IPS DF 6.9 (cell line): Measurements from ENCODE around the gene FEV.

Experiments used
- DNase-seq: peaks from one replicate; pipeline ENCODE4 v3.0.0-alpha.2; 2013; ENCODE audit warnings: low read depth, low spot score
- H3K27ac ChIP-seq: one replicate; pipeline ENCODE4 v1.5.1; 2013; ENCODE audit warnings: low read length, control low read depth
- H3K27me3 ChIP-seq: 2 replicates; pipeline ENCODE4 v1.6.1; 2013; ENCODE audit warnings: mild to moderate bottlenecking, low read length; ENCODE audit not compliant: control insufficient read depth, insufficient read depth
- H3K36me3 ChIP-seq: 2 replicates; pipeline ENCODE4 v1.6.1; 2013; ENCODE audit warnings: low read length; ENCODE audit not compliant: control insufficient read depth, insufficient read depth
- H3K4me1 ChIP-seq: 2 replicates; pipeline ENCODE4 v1.6.1; 2013; ENCODE audit warnings: low read length; ENCODE audit not compliant: control insufficient read depth, insufficient read depth
- H3K4me3 ChIP-seq: 2 replicates; pipeline ENCODE4 v1.5.1; 2013; ENCODE audit warnings: mild to moderate bottlenecking, low read length
- H3K9me3 ChIP-seq: 2 replicates; pipeline ENCODE4 v1.6.1; 2013; ENCODE audit warnings: low read length, inconsistent platforms; ENCODE audit not compliant: control insufficient read depth, insufficient read depth
- WGBS: extraction: QIAGEN DNeasy Blood & Tissue Kit; methylation state at CpG from one replicate; pipeline ENCODE4 v1.1.7; 2013; ENCODE audit warnings: mixed read lengths, missing lambda C conversion rate; ENCODE audit not compliant: insufficient read length, insufficient coverage; 5-methylcytosine and 5-hydroxymethylcytosine counted together

The FEV gene

GRCh38 chr2:218975060-218975777, 9.8 kb downstream of the FEV start:
- H3K27me3 ChIP-seq: peaks cover 12% of the 10 kb centered on the region; the same call in 1 of the 2 replicates

GRCh38 chr2:218970894-218971293, 14.1 kb downstream of the FEV start:
- no peak overlapping the region for H3K27ac ChIP-seq
- H3K36me3 ChIP-seq: no peaks in the 10 kb centered on the region
- no peaks in the 10 kb centered on the region for H3K4me1 ChIP-seq
- H3K27me3 ChIP-seq: no peaks in the 10 kb centered on the region; the same call in 1 of the 2 replicates
- no peak overlapping the region for H3K4me3 ChIP-seq
- no CpG with 5 or more reads among the region's 1 CpG for WGBS
- H3K9me3 ChIP-seq: no peaks in the 10 kb centered on the region
- DNase-seq: no peak

More at GRCh38 chr2:218975060-218975777, 9.8 kb downstream of the FEV start:
- no peak overlapping the region for H3K27ac ChIP-seq
- H3K4me3 ChIP-seq: no peak overlapping the region
- H3K4me1 ChIP-seq: no peaks in the 10 kb centered on the region
- no peaks in the 10 kb centered on the region for H3K36me3 ChIP-seq
- WGBS: no CpG with 5 or more reads among the region's 4 CpGs
- DNase-seq: no peak
- H3K9me3 ChIP-seq: no peaks in the 10 kb centered on the region

GRCh38 chr2:218964041-218964771, 20.8 kb downstream of the FEV start:
- no peaks in the 10 kb centered on the region for H3K9me3 ChIP-seq
- H3K36me3 ChIP-seq: no peaks in the 10 kb centered on the region; the same call in 1 of the 2 replicates
- no CpG with 5 or more reads among the region's 5 CpGs for WGBS
- DNase-seq: no peak
- peaks cover 18% of the 10 kb centered on the region for H3K27me3 ChIP-seq
- H3K27ac ChIP-seq: no peak overlapping the region
- no peak overlapping the region for H3K4me3 ChIP-seq
- H3K4me1 ChIP-seq: peaks cover 11% of the 10 kb centered on the region

GRCh38 chr2:218963601-218964000, 21.4 kb downstream of the FEV start:
- peaks cover 18% of the 10 kb centered on the region for H3K27me3 ChIP-seq
- no peak for DNase-seq
- H3K4me3 ChIP-seq: no peak overlapping the region
- H3K9me3 ChIP-seq: no peaks in the 10 kb centered on the region
- no peaks in the 10 kb centered on the region; the same call in 1 of the 2 replicates for H3K36me3 ChIP-seq
- no peak overlapping the region for H3K27ac ChIP-seq
- H3K4me1 ChIP-seq: peaks cover 11% of the 10 kb centered on the region
- no CpG with 5 or more reads among the region's 5 CpGs for WGBS

- H3K27me3 ChIP-seq: peaks cover 18% of the 10 kb centered on the region
- H3K4me1 ChIP-seq: peaks cover 11% of the 10 kb centered on the region
- no peak overlapping the region for H3K27ac ChIP-seq
- no peaks in the 10 kb centered on the region for H3K9me3 ChIP-seq
- peak; percentile 93 for DNase-seq
- H3K4me3 ChIP-seq: peak overlapping the region; percentile 53; the same call in 1 of the 2 replicates
- WGBS: no CpG with 5 or more reads among the region's 42 CpGs
- no peaks in the 10 kb centered on the region; the same call in 1 of the 2 replicates for H3K36me3 ChIP-seq
Observed at GRCh38 chr2:218962859-218963492, 22.0 kb downstream of the FEV start.

GRCh38 chr2:218961651-218962570, 23.1 kb downstream of the FEV start:
- no peak overlapping the region; the same call in 1 of the 2 replicates for H3K4me3 ChIP-seq
- H3K27me3 ChIP-seq: peaks cover 18% of the 10 kb centered on the region
- no peaks in the 10 kb centered on the region; the same call in 1 of the 2 replicates for H3K36me3 ChIP-seq
- H3K4me1 ChIP-seq: peaks cover 11% of the 10 kb centered on the region
- WGBS: no CpG with 5 or more reads among the region's 34 CpGs
- no peak for DNase-seq
- no peak overlapping the region for H3K27ac ChIP-seq
- no peaks in the 10 kb centered on the region for H3K9me3 ChIP-seq

- no peaks in the 10 kb centered on the region for H3K9me3 ChIP-seq
- no peak overlapping the region for H3K27ac ChIP-seq
- peaks cover 11% of the 10 kb centered on the region for H3K4me1 ChIP-seq
- no peak for DNase-seq
- H3K4me3 ChIP-seq: no peak overlapping the region
- H3K36me3 ChIP-seq: no peaks in the 10 kb centered on the region; the same call in 1 of the 2 replicates
- no CpG with 5 or more reads among the region's 4 CpGs for whole genome bisulfite sequencing
- peaks cover 18% of the 10 kb centered on the region for H3K27me3 ChIP-seq
Observed at GRCh38 chr2:218961229-218961628, 23.8 kb downstream of the FEV start.

- no peaks in the 10 kb centered on the region; the same call in 1 of the 2 replicates for H3K36me3 ChIP-seq
- no peak for DNase-seq
- peaks cover 11% of the 10 kb centered on the region for H3K4me1 ChIP-seq
- no peak overlapping the region for H3K27ac ChIP-seq
- H3K27me3 ChIP-seq: peaks cover 18% of the 10 kb centered on the region
- H3K4me3 ChIP-seq: no peak overlapping the region; the same call in 1 of the 2 replicates
- H3K9me3 ChIP-seq: no peaks in the 10 kb centered on the region
- no CpG with 5 or more reads among the region's 87 CpGs for WGBS
Observed at GRCh38 chr2:218960309-218961165, 24.4 kb downstream of the FEV start.

- DNase-seq: no peak
- H3K9me3 ChIP-seq: no peaks in the 10 kb centered on the region
- no peaks in the 10 kb centered on the region; the same call in 1 of the 2 replicates for H3K36me3 ChIP-seq
- peak overlapping the region; percentile 34; the same call in 1 of the 2 replicates for H3K4me3 ChIP-seq
- no CpG with 5 or more reads among the region's 67 CpGs for WGBS
- peaks cover 18% of the 10 kb centered on the region for H3K27me3 ChIP-seq
- no peak overlapping the region for H3K27ac ChIP-seq
- peaks cover 11% of the 10 kb centered on the region for H3K4me1 ChIP-seq
Observed at GRCh38 chr2:218959761-218960308, 25.1 kb downstream of the FEV start.
